HCT116 (cell line): Measurements from ENCODE around the gene FXYD6. TPM values are rescaled to one million over a fixed set of nuclear protein-coding genes. Genes with fewer than 3 reads are reported as not detected.

ENCODE experiments used
- ATAC-seq: fragments of 200-7000 bp; cut with Tn5 transposase; 2 replicates; pipeline ENCODE4 v1.9.1; 2020; ENCODE audit warnings: mild to moderate bottlenecking, moderate library complexity
- BruUV-seq: library from RNA; stranded (reverse); fragments of 400-500 nt; replicated peaks from 2 replicates; lab custom pipeline; 2021; lab: Mats Ljungman, UMichigan
- CTCF ChIA-PET: fragments of 300-600 bp; sonication (Branson Sonifier 250); formaldehyde crosslinking; loops from one replicate; lab custom pipeline; 2021; ENCODE audit warnings: antibody characterized with exemption; lab: Charles Lee
- POLR2A ChIA-PET: fragments of 300-600, 350-600 bp; sonication (Branson Sonifier 250); formaldehyde crosslinking; loops from one replicate; lab custom pipeline; 2021; ENCODE audit warnings: antibody characterized with exemption; lab: Charles Lee
- RAD21 ChIA-PET, 2 experiments: fragments of 300-600 bp; sonication (Branson Sonifier 250); formaldehyde crosslinking; loops; one replicate each; lab custom pipeline; 2023; ENCODE audit warnings: low total read pairs in 2 of 2; ENCODE audit not compliant: uncharacterized antibody in 2 of 2, unreplicated experiment in 2 of 2, low non-redundant PET in 1 of 2; lab: Charles Lee
- DNase-seq: peaks from one replicate; pipeline ENCODE4 v3.0.0-alpha.2; 2010; ENCODE audit warnings: low read depth, low spot score
- H2AFZ ChIP-seq: fragments of 200-600 bp; shearing (Covaris generic), sonication (generic); 2 replicates; pipeline ENCODE4 v1.6.1; 2017; ENCODE audit warnings: low read depth, mixed run types, mixed read lengths, antibody characterized with exemption, low read length; ENCODE audit not compliant: poor library complexity, severe bottlenecking
- H3K27ac ChIP-seq: 2 replicates; pipeline ENCODE4 v1.5.1; 2012; ENCODE audit warnings: low read depth, low read length
- H3K27me3 ChIP-seq: fragments of 200-600 bp; sonication (generic); 2 replicates; pipeline ENCODE4 v1.6.1; 2016; ENCODE audit warnings: mixed run types, low read length, mixed read lengths; ENCODE audit not compliant: insufficient read depth
- H3K36me3 ChIP-seq, 2 experiments: fragments of 200-500 bp in 1 of 2; fragments of 200-600 bp in 1 of 2; sonication (Bioruptor generic) in 1 of 2; sonication (generic) in 1 of 2; 2 replicates each; pipeline versions ENCODE4 v1.5.1 to v1.6.1; 2014 to 2016; ENCODE audit warnings: low read length in 2 of 2, inconsistent platforms in 1 of 2, mixed read lengths in 1 of 2, mixed run types in 1 of 2; ENCODE audit not compliant: insufficient read depth in 2 of 2, control insufficient read depth in 1 of 2
- H3K4me1 ChIP-seq, 2 experiments: fragments of 200-600 bp in 1 of 2; sonication (generic) in 1 of 2; 2 replicates each; pipeline versions ENCODE4 v1.5.1 to v1.6.1; 2012 to 2017; ENCODE audit warnings: low read length in 2 of 2, inconsistent platforms in 1 of 2, mild to moderate bottlenecking in 1 of 2, mixed read lengths in 1 of 2, mixed run types in 1 of 2, moderate library complexity in 1 of 2; ENCODE audit not compliant: insufficient read depth in 2 of 2, control insufficient read depth in 1 of 2
- H3K4me2 ChIP-seq: fragments of 200-600 bp; sonication (generic); 2 replicates; pipeline ENCODE4 v1.6.1; 2017; ENCODE audit warnings: mixed run types, low read length, mixed read lengths
- H3K4me3 ChIP-seq, 2 experiments: fragments of 200-600 bp in 1 of 2; sonication (generic) in 1 of 2; replicated peaks in 1 of 2; 2 replicates each; pipeline ENCODE4 v1.5.1; 2011 to 2016; ENCODE audit warnings: low read length in 2 of 2, control low read depth in 1 of 2, low read depth in 1 of 2, mild to moderate bottlenecking in 1 of 2, mixed read lengths in 1 of 2, mixed run types in 1 of 2
- H3K79me2 ChIP-seq: fragments of 200-600 bp; sonication (generic); 2 replicates; pipeline ENCODE4 v1.6.1; 2017; ENCODE audit warnings: mild to moderate bottlenecking, mixed run types, low read length, moderate library complexity, mixed read lengths; ENCODE audit not compliant: insufficient read depth
- H3K9ac ChIP-seq: fragments of 200-600 bp; sonication (generic); 2 replicates; pipeline ENCODE4 v1.6.1; 2016; ENCODE audit warnings: low read length, mixed read lengths
- H3K9me2 ChIP-seq: fragments of 200-600 bp; sonication (generic), shearing (Covaris generic); 2 replicates; pipeline ENCODE4 v1.6.1; 2017; ENCODE audit warnings: mixed run types, mild to moderate bottlenecking, moderate library complexity; ENCODE audit not compliant: insufficient read depth
- H3K9me3 ChIP-seq, 2 experiments: fragments of 200-500 bp in 1 of 2; fragments of 200-600 bp in 1 of 2; sonication (Bioruptor generic) in 1 of 2; sonication (generic) in 1 of 2; 2 replicates each; pipeline ENCODE4 v1.6.1; 2014 to 2017; ENCODE audit warnings: low read length in 2 of 2, mixed read lengths in 2 of 2, inconsistent platforms in 1 of 2, low read depth in 1 of 2, mild to moderate bottlenecking in 1 of 2, mixed run types in 1 of 2, moderate library complexity in 1 of 2; ENCODE audit not compliant: control insufficient read depth in 1 of 2, insufficient read depth in 1 of 2
- H4K20me1 ChIP-seq: fragments of 200-600 bp; sonication (generic), shearing (Covaris generic); 2 replicates; pipeline ENCODE4 v1.6.1; 2017; ENCODE audit warnings: mixed run types, mild to moderate bottlenecking, moderate library complexity; ENCODE audit not compliant: insufficient read depth
- ATF3 ChIP-seq: IDR thresholded peaks from 2 replicates; pipeline ENCODE4 v1.6.1; 2012
- CBX3 ChIP-seq: IDR thresholded peaks from 2 replicates; pipeline ENCODE4 v1.6.1; 2012; ENCODE audit warnings: low read depth
- CEBPB ChIP-seq: IDR thresholded peaks from 2 replicates; pipeline ENCODE4 v1.6.1; 2012; ENCODE audit warnings: low read depth
- EGR1 ChIP-seq: IDR thresholded peaks from 2 replicates; pipeline ENCODE4 v1.6.1; 2012; ENCODE audit warnings: low read depth
- EZH2 ChIP-seq: fragments of 200-600 bp; sonication (generic); IDR thresholded peaks from 2 replicates; pipeline ENCODE4 v1.6.1; 2017; ENCODE audit warnings: antibody characterized with exemption, mixed run types
- EZH2phosphoT487 ChIP-seq: fragments of 200-600 bp; IDR thresholded peaks from 2 replicates; pipeline ENCODE4 v1.6.1; 2018; ENCODE audit warnings: antibody characterized with exemption, borderline replicate concordance
- FOSL1 ChIP-seq: IDR thresholded peaks from 2 replicates; pipeline ENCODE4 v1.6.1; 2012; ENCODE audit warnings: low read depth
- JUND ChIP-seq: IDR thresholded peaks from 2 replicates; pipeline ENCODE4 v1.6.1; 2012
- REST ChIP-seq: IDR thresholded peaks from 2 replicates; pipeline ENCODE4 v1.6.1; 2012; ENCODE audit warnings: low read depth
- SIN3A ChIP-seq: IDR thresholded peaks from 2 replicates; pipeline ENCODE4 v1.6.1; 2012; ENCODE audit warnings: low read depth
- SP1 ChIP-seq: IDR thresholded peaks from 2 replicates; pipeline ENCODE4 v1.6.1; 2012; ENCODE audit warnings: low read depth
- TCF7L2 ChIP-seq: IDR thresholded peaks from 2 replicates; pipeline ENCODE4 v1.7.0; 2011; ENCODE audit warnings: borderline replicate concordance, inconsistent platforms; ENCODE audit not compliant: insufficient read depth, insufficient read length; ENCODE audit errors: extremely low read depth
- YY1 ChIP-seq: IDR thresholded peaks from 2 replicates; pipeline ENCODE4 v1.6.1; 2011; ENCODE audit warnings: low read length, low read depth, moderate library complexity, mild to moderate bottlenecking; ENCODE audit not compliant: insufficient replicate concordance; ENCODE audit errors: extremely low read depth
- ZFX ChIP-seq: fragments of 450-650 bp; IDR thresholded peaks from 2 replicates; pipeline ENCODE4 v1.6.1; 2017
- ZNF274 ChIP-seq: fragments of 200-500 bp; sonication (Bioruptor generic); IDR thresholded peaks from 2 replicates; pipeline ENCODE4 v1.6.1; 2014; ENCODE audit warnings: mild to moderate bottlenecking, low read depth, low read length, inconsistent platforms
- intact Hi-C: fragments of 100-400 bp; cut with micrococcal nuclease; formaldehyde crosslinking; loops from 2 replicates; pipeline ENCODE4 v1.10.0; 2022
- total RNA-seq: library from RNA; stranded (reverse); gene quantifications from one replicate; pipeline ENCODE4 v1.2.1, GENCODE V29; 2021; ENCODE audit not compliant: unreplicated experiment

The FXYD6 gene
- total RNA-seq, 1 experiment from 2014 or later: 2.5 TPM

GRCh38 chr11:117837791-117838190, 38.7 kb downstream of the FXYD6 start:
- ChIA-PET POLR2A (no interaction called here), RAD21 (no interaction called here), CTCF (no interaction called here)
- Histone ChIP-seq H3K4me2 (no peak overlapping the region), H3K9me2 (no peaks in the 10 kb centered on the region), H3K79me2 (no peaks in the 10 kb centered on the region), H3K4me3 (no peak overlapping the region), H3K9me3 (no peaks in the 10 kb centered on the region), H2AFZ (no peak overlapping the region), H3K4me1 (peaks cover 3 to 7% of the 10 kb centered on the region in 2 experiments; a peak in 2 of 4 replicates), H3K9ac (no peak overlapping the region), H3K27me3 (peaks cover 7% of the 10 kb centered on the region; the same call in 1 of the 2 replicates), H4K20me1 (no peaks in the 10 kb centered on the region), H3K36me3 (no peaks in the 10 kb centered on the region), H3K27ac (no peak overlapping the region)
- ATAC-seq (no peak), DNase-seq (no peak)
- TF ChIP-seq TCF7L2 (no peak), EGR1 (no peak), EZH2phosphoT487 (no peak), FOSL1 (no peak), ZNF274 (no peak), JUND (no peak), ATF3 (no peak), ZFX (no peak), YY1 (no peak), EZH2 (no peak)
- no TSS peak for BruUV-seq
- intact Hi-C loops: no loop called here

GRCh38 chr11:117837070-117837776, 39.2 kb downstream of the FXYD6 start:
- ChIA-PET POLR2A (no interaction called here), CTCF (no interaction called here), RAD21 (no interaction called here)
- H3K4me1 ChIP-seq: peaks cover 3 to 7% of the 10 kb centered on the region in 2 experiments; a peak in 2 of 4 replicates
- no peak overlapping the region for H3K9ac ChIP-seq
- H3K27ac ChIP-seq: no peak overlapping the region
- DNase-seq (no peak), ATAC-seq (no peak)
- H4K20me1 ChIP-seq: no peaks in the 10 kb centered on the region
- intact Hi-C loops: no loop called here
- H3K36me3 ChIP-seq: no peaks in the 10 kb centered on the region
- H3K4me3 ChIP-seq: no peak overlapping the region
- no peaks in the 10 kb centered on the region for H3K9me3 ChIP-seq
- H3K4me2 ChIP-seq: no peak overlapping the region
- H3K27me3 ChIP-seq: peaks cover 7% of the 10 kb centered on the region; the same call in 1 of the 2 replicates
- BruUV-seq: no TSS peak
- H3K9me2 ChIP-seq: no peaks in the 10 kb centered on the region
- no peak for TF ChIP-seq SP1
- no peak for TF ChIP-seq EZH2
- TF ChIP-seq FOSL1: no peak
- TF ChIP-seq REST: no peak
- no peak for TF ChIP-seq ZFX
- no peak for TF ChIP-seq CEBPB
- no peak for TF ChIP-seq CBX3
- TF ChIP-seq SIN3A: no peak
- TF ChIP-seq ZNF274: no peak
- no peak overlapping the region for H2AFZ ChIP-seq
- no peaks in the 10 kb centered on the region for H3K79me2 ChIP-seq
